ENCODE measurements around the gene SLC34A3. TPM values are rescaled to one million over a fixed set of nuclear protein-coding genes. Genes with fewer than 3 reads are reported as not detected.

Gene SLC34A3
- total and polyA plus RNA-seq, 2 donors (not counting 3 experiments of a cell fraction or from before 2014, with no cell fraction given) = not detected

- no peaks in the 10 kb centered on the region for H3K9me3 ChIP-seq (replicated peaks; ENCODE audit: control insufficient read depth, insufficient read depth, low read length)
- peak overlapping the region; percentile 46 for H3K27ac ChIP-seq (ENCODE audit: insufficient read depth, low read depth, low read length)
- H3K79me2 ChIP-seq (ENCODE audit: control insufficient read depth, insufficient read depth, low read length) = peaks cover 25% of the 10 kb centered on the region
- H2AFZ ChIP-seq (ENCODE audit: low read depth, low read length) = no peak overlapping the region
- DNase-seq (ENCODE audit: low read depth, low spot score) (peak; percentile 18), FAIRE-seq (no peak)
- ChIA-PET POLR2A (interaction anchor here (0.7 to 5.0 kb wide), 14 partner anchors 8 to 155 kb away, joined by 3 to 66 read pairs (median 5); partner anchors contain the start of genes MAN1B1, NELFB, RNF208 and STPG3), CTCF (interaction anchor here (0.9 to 1.6 kb wide), 3 partner anchors 13 to 195 kb away, joined by 4 to 6 read pairs (median 4); partner anchors contain the start of gene NELFB)
- H3K9ac ChIP-seq (replicated peaks; ENCODE audit: extremely low read depth, insufficient read depth, low read length) = peak overlapping the region; percentile 66
- peak overlapping the region; percentile 85 for H3K4me2 ChIP-seq (ENCODE audit: insufficient read depth, low read length)
- TF ChIP-seq, protein P1, sequence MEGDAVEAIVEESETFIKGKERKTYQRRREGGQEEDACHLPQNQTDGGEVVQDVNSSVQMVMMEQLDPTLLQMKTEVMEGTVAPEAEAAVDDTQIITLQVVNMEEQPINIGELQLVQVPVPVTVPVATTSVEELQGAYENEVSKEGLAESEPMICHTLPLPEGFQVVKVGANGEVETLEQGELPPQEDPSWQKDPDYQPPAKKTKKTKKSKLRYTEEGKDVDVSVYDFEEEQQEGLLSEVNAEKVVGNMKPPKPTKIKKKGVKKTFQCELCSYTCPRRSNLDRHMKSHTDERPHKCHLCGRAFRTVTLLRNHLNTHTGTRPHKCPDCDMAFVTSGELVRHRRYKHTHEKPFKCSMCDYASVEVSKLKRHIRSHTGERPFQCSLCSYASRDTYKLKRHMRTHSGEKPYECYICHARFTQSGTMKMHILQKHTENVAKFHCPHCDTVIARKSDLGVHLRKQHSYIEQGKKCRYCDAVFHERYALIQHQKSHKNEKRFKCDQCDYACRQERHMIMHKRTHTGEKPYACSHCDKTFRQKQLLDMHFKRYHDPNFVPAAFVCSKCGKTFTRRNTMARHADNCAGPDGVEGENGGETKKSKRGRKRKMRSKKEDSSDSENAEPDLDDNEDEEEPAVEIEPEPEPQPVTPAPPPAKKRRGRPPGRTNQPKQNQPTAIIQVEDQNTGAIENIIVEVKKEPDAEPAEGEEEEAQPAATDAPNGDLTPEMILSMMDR (IDR thresholded peaks at IDR 0.05; ENCODE audit: extremely low read depth in 1 of 2, insufficient read depth in 1 of 2, low read depth in 1 of 2, low read length in 2 of 2) = no peak
- dilution Hi-C loops (cut with MboI; ENCODE audit: extremely low pct_ligation_motif_present, low sequenced_read_pairs) = no loop called here
- H3K27me3 ChIP-seq (ENCODE audit: control insufficient read depth in 2 of 2, insufficient read depth in 2 of 2, low read length in 2 of 2) = no peaks in the 10 kb centered on the region
- H4K20me1 ChIP-seq (replicated peaks; ENCODE audit: control insufficient read depth, extremely low read depth, insufficient read depth, low read length) = no peaks in the 10 kb centered on the region
- intact Hi-C loops (cut with micrococcal nuclease) = loop anchor here (1.0 to 2.0 kb wide), 3 partner anchors 18 to 41 kb away; partner anchors contain the start of genes TOR4A and TPRN
- H3K4me3 ChIP-seq (replicated peaks in 1 of 3; ENCODE audit: insufficient read depth in 1 of 3, low read depth in 1 of 3, low read length in 3 of 3) = peak overlapping the region; percentile 70 to 73 (median 72)
- peaks cover 13% of the 10 kb centered on the region for H3K4me1 ChIP-seq (ENCODE audit: control insufficient read depth, extremely low read depth, insufficient read depth, low read length)
- BruUV-seq (replicated peaks) = TSS peak; percentile 46
- H3K9me1 ChIP-seq (replicated peaks; ENCODE audit: control insufficient read depth, extremely low read depth, insufficient read depth, low read length) = no peaks in the 10 kb centered on the region
- H3K36me3 ChIP-seq (ENCODE audit: control insufficient read depth in 2 of 2, extremely low read depth in 1 of 2, insufficient read depth in 2 of 2, low read length in 2 of 2) = peaks cover 6 to 16% of the 10 kb centered on the region in 2 experiments
Observed at GRCh38 chr9:137241490-137242268, 11.0 kb downstream of the SLC34A3 start.
